A549 (cell line): ENCODE results near the gene GOSR2.

ENCODE experiments used
- CEBPB ChIP-seq, 2 experiments: fragments of >200 bp in 1 of 2; sonication (Bioruptor Twin) in 1 of 2; formaldehyde crosslinking in 1 of 2; IDR thresholded peaks; 2 replicates each; pipeline ENCODE4 v1.6.1; 2012 to 2016
- CTCF ChIP-seq: fragments of >200 bp; sonication (Bioruptor Twin); formaldehyde crosslinking; IDR thresholded peaks from 3 replicates; pipeline ENCODE4 v1.5.1; 2016
- EP300 ChIP-seq, 2 experiments: fragments of >200 bp; sonication (Bioruptor Twin); formaldehyde crosslinking; IDR thresholded peaks; 2 replicates in 1 of 2; 3 replicates in 1 of 2; pipeline ENCODE4 v1.6.1; 2016 to 2017
- MAFK ChIP-seq: fragments of 450-650 bp; IDR thresholded peaks from 2 replicates; pipeline ENCODE4 v1.6.1; 2014; ENCODE audit not compliant: partially characterized antibody
- NFE2L2 ChIP-seq: fragments of 150-350 bp; conservative IDR thresholded peaks from 2 replicates; pipeline ENCODE4 v1.6.1; 2014; ENCODE audit warnings: low read length
- PBX3 ChIP-seq: IDR thresholded peaks from 2 replicates; pipeline ENCODE4 v1.6.1; 2012
- POLR2A ChIP-seq: IDR thresholded peaks from 2 replicates; pipeline ENCODE4 v1.6.1; 2012; ENCODE audit warnings: mild to moderate bottlenecking, low read length
- USF2 ChIP-seq: fragments of 450-650 bp; IDR thresholded peaks from 2 replicates; pipeline ENCODE4 v1.6.1; 2014; ENCODE audit warnings: antibody characterized with exemption

GRCh38 chr17:46898364-46898763 lies 24.6 kb upstream of the GOSR2 start:
- TF ChIP-seq CTCF (no peak), NFE2L2 (no peak), MAFK (no peak), CEBPB (IDR thresholded peaks at IDR 0.05) (no peak), USF2 (no peak), EP300 (IDR thresholded peaks at IDR 0.05) (no peak), POLR2A (no peak), PBX3 (no peak)
